Prostate gland (tissue), 2 donors: ENCODE measurements around the gene ATXN7. TPM values are rescaled to one million over a fixed set of nuclear protein-coding genes. Genes with fewer than 3 reads are reported as not detected.

Source experiments
- DNase-seq: peaks from one replicate; pipeline ENCODE4 v3.0.0-alpha.2; 2019; ENCODE audit warnings: low spot score
- H3K27ac ChIP-seq, 2 donors: fragments of 200-600 bp; sonication (generic); 2 replicates each; pipeline ENCODE4 v1.5.1; 2017 to 2019
- H3K27me3 ChIP-seq: fragments of 200-600 bp; sonication (generic); replicated peaks from 2 replicates; pipeline ENCODE4 v1.5.1; 2019; ENCODE audit not compliant: insufficient read depth
- H3K36me3 ChIP-seq, 2 donors: fragments of 200-600 bp; sonication (generic); 1 replicate in 1 of 2; 2 replicates in 1 of 2; pipeline versions ENCODE4 v1.5.1 to v1.8.1; 2017 to 2019
- H3K4me1 ChIP-seq: fragments of 200-600 bp; sonication (generic); replicated peaks from 2 replicates; pipeline ENCODE4 v1.5.1; 2019
- H3K4me3 ChIP-seq, 2 donors: fragments of 200-600 bp; sonication (generic); 2 replicates each; pipeline ENCODE4 v1.5.1; 2017 to 2019
- H3K9me3 ChIP-seq: fragments of 200-600 bp; sonication (generic); 2 replicates; pipeline ENCODE4 v1.5.1; 2017
- POLR2A ChIP-seq: fragments of 450-650 bp; IDR thresholded peaks from one replicate; pipeline ENCODE4 v1.6.1; 2016; ENCODE audit warnings: antibody characterized with exemption, mild to moderate bottlenecking
- POLR2AphosphoS5 ChIP-seq: sonication (generic); formaldehyde crosslinking; IDR thresholded peaks from one replicate; pipeline ENCODE4 v1.6.1; 2017; ENCODE audit warnings: antibody characterized with exemption
- WGBS: methylation state at CpG from one replicate; pipeline ENCODE4 v1.1.5; 2018; 5-methylcytosine and 5-hydroxymethylcytosine counted together
- intact Hi-C: fragments of 100-400 bp; cut with DNase I; formaldehyde crosslinking; loops from one replicate; pipeline ENCODE4 v1.14.2; 2022
- total RNA-seq, 2 donors: library from RNA; depleted of rRNA; stranded (reverse); fragments of >200 nt; gene quantifications; one replicate each; pipeline ENCODE4 v1.1.0, GENCODE V29; 2016
- TF ChIP-seq, protein P1 (sequence below), 4 experiments: fragments of 200-600 bp in 2 of 4; fragments of 450-650 bp in 2 of 4; sonication (generic) in 2 of 4; IDR thresholded peaks; 1 replicate in 3 of 4; 2 replicates in 1 of 4; pipeline ENCODE4 v1.5.1; 2016 to 2019; ENCODE audit warnings: antibody characterized with exemption in 4 of 4, mild to moderate bottlenecking in 2 of 4, moderate library complexity in 2 of 4

The ATXN7 gene
- total RNA-seq, 2 donors from 2014 or later: 18.0 to 30.8 TPM

- intact Hi-C loops: no loop called here
- Histone ChIP-seq H3K4me1 (no peaks in the 10 kb centered on the region), H3K9me3 (no peaks in the 10 kb centered on the region), H3K36me3 (no peaks in the 10 kb centered on the region), H3K27ac (no peak overlapping the region), H3K27me3 (no peaks in the 10 kb centered on the region), H3K4me3 (no peak overlapping the region)
- TF ChIP-seq, protein P1, sequence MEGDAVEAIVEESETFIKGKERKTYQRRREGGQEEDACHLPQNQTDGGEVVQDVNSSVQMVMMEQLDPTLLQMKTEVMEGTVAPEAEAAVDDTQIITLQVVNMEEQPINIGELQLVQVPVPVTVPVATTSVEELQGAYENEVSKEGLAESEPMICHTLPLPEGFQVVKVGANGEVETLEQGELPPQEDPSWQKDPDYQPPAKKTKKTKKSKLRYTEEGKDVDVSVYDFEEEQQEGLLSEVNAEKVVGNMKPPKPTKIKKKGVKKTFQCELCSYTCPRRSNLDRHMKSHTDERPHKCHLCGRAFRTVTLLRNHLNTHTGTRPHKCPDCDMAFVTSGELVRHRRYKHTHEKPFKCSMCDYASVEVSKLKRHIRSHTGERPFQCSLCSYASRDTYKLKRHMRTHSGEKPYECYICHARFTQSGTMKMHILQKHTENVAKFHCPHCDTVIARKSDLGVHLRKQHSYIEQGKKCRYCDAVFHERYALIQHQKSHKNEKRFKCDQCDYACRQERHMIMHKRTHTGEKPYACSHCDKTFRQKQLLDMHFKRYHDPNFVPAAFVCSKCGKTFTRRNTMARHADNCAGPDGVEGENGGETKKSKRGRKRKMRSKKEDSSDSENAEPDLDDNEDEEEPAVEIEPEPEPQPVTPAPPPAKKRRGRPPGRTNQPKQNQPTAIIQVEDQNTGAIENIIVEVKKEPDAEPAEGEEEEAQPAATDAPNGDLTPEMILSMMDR (IDR thresholded peaks at IDR 0.05): no peak
- no peak for TF ChIP-seq POLR2A
- no peak for TF ChIP-seq POLR2AphosphoS5
- DNase-seq: no peak
- WGBS: 13% methylated on average over 3 of the region's 3 CpGs
Measured at GRCh38 chr3:63886858-63887257, 23.2 kb downstream of the ATXN7 start.

GRCh38 chr3:63891518-63891917 is 27.9 kb downstream of the ATXN7 start:
- 90% methylated on average over 5 of the region's 5 CpGs for WGBS
- Histone ChIP-seq H3K9me3 (no peaks in the 10 kb centered on the region), H3K36me3 (no peaks in the 10 kb centered on the region), H3K4me3 (no peak overlapping the region), H3K4me1 (peaks cover 1% of the 10 kb centered on the region), H3K27me3 (no peaks in the 10 kb centered on the region), H3K27ac (no peak overlapping the region)
- intact Hi-C loops: no loop called here
- TF ChIP-seq POLR2A (no peak), POLR2AphosphoS5 (no peak)
- TF ChIP-seq, protein P1 (IDR thresholded peaks at IDR 0.05): no peak
- DNase-seq: no peak

- Histone ChIP-seq H3K27me3 (no peaks in the 10 kb centered on the region), H3K4me3 (no peak overlapping the region), H3K4me1 (peaks cover 2% of the 10 kb centered on the region), H3K36me3 (no peaks in the 10 kb centered on the region), H3K27ac (no peak overlapping the region), H3K9me3 (no peaks in the 10 kb centered on the region)
- no peak for DNase-seq
- intact Hi-C loops: no loop called here
- 86% methylated on average over 1 of the region's 1 CpG for WGBS
- TF ChIP-seq, protein P1 (IDR thresholded peaks at IDR 0.05): no peak
- TF ChIP-seq POLR2AphosphoS5: no peak
- no peak for TF ChIP-seq POLR2A
Measured at GRCh38 chr3:63892773-63893352, 29.2 kb downstream of the ATXN7 start.

DNA sequence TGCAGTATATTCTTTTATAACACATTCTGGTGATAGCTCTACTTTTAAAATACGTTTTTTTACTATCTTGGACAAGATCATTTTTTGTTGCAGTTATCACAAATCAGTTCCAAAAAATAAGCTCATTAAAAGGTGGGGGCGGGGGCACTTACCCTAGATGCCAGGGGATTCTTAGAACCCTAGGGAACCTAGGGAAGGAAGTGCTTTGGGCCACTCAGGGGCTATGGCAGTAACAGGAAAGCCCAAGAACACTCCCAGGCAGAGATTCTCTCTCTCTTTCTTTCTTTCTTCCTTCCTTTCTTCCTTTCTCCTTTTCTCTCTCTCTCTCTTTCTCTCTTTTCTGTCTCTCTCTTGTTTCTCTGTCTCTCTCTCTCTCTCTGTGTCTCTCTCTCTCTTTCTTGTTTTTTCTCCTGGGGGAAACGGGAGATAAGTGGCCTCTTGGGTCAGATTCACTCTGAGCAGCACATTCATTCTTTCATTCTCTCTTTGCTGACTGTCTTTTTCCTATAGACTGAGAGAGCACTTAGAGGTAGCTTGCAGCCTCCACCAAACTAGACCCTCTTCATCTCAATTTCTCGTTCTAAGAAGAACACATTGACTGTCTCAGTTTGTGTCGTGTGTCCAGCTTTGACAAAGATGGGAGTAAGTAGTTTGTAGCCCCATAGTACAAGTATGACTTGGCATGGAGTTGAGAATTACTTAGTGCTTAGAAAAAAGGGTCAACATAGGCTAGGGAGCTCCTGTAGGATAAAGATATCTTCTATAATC is 31.9 kb downstream of the ATXN7 start:
- DNase-seq: no peak
- H3K9me3 ChIP-seq: no peaks in the 10 kb centered on the region
- WGBS: 74% methylated on average over 5 of the region's 5 CpGs
- H3K36me3 ChIP-seq: no peaks in the 10 kb centered on the region
- intact Hi-C loops: no loop called here
- H3K27ac ChIP-seq: no peak overlapping the region
- TF ChIP-seq POLR2AphosphoS5 (no peak), POLR2A (no peak)
- TF ChIP-seq, protein P1 (IDR thresholded peaks at IDR 0.05): no peak
- H3K4me3 ChIP-seq: no peak overlapping the region
- H3K4me1 ChIP-seq: peaks cover 2% of the 10 kb centered on the region
- no peaks in the 10 kb centered on the region for H3K27me3 ChIP-seq
